Thyroid gland (tissue), 4 donors: ENCODE measurements around the gene TMIE. TPM values are rescaled to one million over a fixed set of nuclear protein-coding genes. Genes with fewer than 3 reads are reported as not detected.

Source experiments
- DNase-seq, 2 donors: peaks; one replicate each; pipeline ENCODE4 v3.0.0-alpha.2; 2019
- H3K27ac ChIP-seq, 3 donors: fragments of 200-600 bp; sonication (generic); 1 replicate in 2 of 3; 2 replicates in 1 of 3; pipeline ENCODE4 v1.5.1; 2016 to 2019; ENCODE audit warnings: mild to moderate bottlenecking in 1 of 3, moderate library complexity in 1 of 3
- H3K27me3 ChIP-seq: fragments of 200-600 bp; sonication (generic); one replicate; pipeline ENCODE4 v1.5.1; 2019
- H3K36me3 ChIP-seq, 2 donors: fragments of 200-600 bp; sonication (generic); one replicate each; pipeline ENCODE4 v1.5.1; 2016 to 2019
- H3K4me1 ChIP-seq, 2 donors: fragments of 200-600 bp; sonication (generic); one replicate each; pipeline ENCODE4 v1.5.1; 2017 to 2019
- H3K4me3 ChIP-seq, 3 donors: fragments of 200-600 bp; sonication (generic); replicated peaks in 1 of 3; 1 replicate in 2 of 3; 2 replicates in 1 of 3; pipeline ENCODE4 v1.5.1; 2016; ENCODE audit warnings: mild to moderate bottlenecking in 1 of 3
- H3K9me3 ChIP-seq: fragments of 200-600 bp; sonication (generic); one replicate; pipeline ENCODE4 v1.5.1; 2017
- CTCF ChIP-seq, 6 experiments: fragments of 200-600 bp in 3 of 6; fragments of 450-650 bp in 3 of 6; sonication (generic) in 3 of 6; IDR thresholded peaks; one replicate each; pipeline ENCODE4 v1.5.1; 2016 to 2019; ENCODE audit warnings: antibody characterized with exemption in 6 of 6, mild to moderate bottlenecking in 2 of 6, inconsistent platforms in 1 of 6, moderate library complexity in 1 of 6
- POLR2A ChIP-seq, 2 donors: fragments of 450-650 bp; IDR thresholded peaks; one replicate each; pipeline ENCODE4 v1.6.1; 2017; ENCODE audit warnings: antibody characterized with exemption in 2 of 2, mild to moderate bottlenecking in 2 of 2, moderate library complexity in 1 of 2
- WGBS, 2 donors: methylation state at CpG; one replicate each; pipeline ENCODE4 v1.1.5; 2017; 5-methylcytosine and 5-hydroxymethylcytosine counted together
- intact Hi-C: fragments of 100-400 bp; cut with DNase I; formaldehyde crosslinking; loops from one replicate; pipeline ENCODE4 v1.15.1; 2023
- total RNA-seq, 4 donors: library from RNA; depleted of rRNA; stranded (reverse); fragments of >200 nt; gene quantifications; one replicate each; pipeline ENCODE4 v1.2.3, GENCODE V29; 2016

The TMIE gene
- total RNA-seq, 4 donors from 2014 or later: 0.83 to 1.3 (median 1.1) TPM; not detected in 1

DNA sequence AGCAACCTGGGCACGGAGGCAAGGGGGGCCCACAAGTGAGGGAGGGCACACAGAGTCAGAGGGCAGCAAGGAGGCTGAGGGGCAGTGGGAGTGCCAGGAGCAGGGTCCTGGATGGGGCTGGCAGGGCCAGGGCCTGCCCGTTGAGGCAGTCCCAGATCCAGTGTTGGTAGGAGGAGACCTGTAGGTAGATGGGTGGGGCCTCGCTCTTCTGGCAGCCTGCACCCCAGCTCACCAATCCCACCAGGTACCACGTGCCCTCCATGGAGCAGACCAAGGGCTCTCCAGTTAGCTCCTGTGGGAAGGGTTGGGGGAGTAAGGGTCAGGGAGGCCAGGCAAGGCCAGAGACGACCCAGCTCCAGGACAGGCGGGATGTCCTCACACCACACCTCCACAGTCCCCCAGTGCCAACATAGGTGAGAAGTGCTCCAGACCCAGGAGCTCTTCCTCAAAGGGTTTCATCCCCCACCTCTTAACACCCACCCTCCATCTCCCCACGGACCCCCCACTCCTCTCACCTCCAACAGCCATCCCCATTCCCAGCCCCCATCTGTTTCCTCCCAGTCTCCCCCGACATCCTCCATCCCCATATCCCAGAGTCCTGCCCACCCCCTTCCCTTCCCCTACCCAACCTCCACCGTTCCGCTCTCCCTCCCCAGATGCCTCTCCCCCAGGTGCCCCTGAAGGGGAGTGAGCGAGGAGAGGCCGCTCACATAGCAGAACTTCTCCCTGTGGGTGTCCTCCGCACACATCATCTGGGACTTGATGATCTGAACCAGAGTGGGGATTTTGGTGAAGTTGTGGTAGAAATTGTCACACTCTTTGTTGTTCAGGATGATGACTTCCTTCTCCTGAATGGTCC is 11.2 kb downstream of the TMIE start:
- H3K4me1 ChIP-seq: no peaks in the 10 kb centered on the region
- H3K4me3 ChIP-seq: no peak overlapping the region
- intact Hi-C loops: no loop called here
- whole genome bisulfite sequencing, 2 donors: 87 to 89% methylated on average over 9 to 13 of the region's 13 CpGs
- H3K27me3 ChIP-seq: no peaks in the 10 kb centered on the region
- H3K36me3 ChIP-seq: no peaks in the 10 kb centered on the region
- DNase-seq: no peak
- TF ChIP-seq POLR2A (IDR thresholded peaks at IDR 0.05): no peak
- no peak for TF ChIP-seq CTCF (IDR thresholded peaks at IDR 0.05)
- H3K27ac ChIP-seq: no peak overlapping the region
- no peaks in the 10 kb centered on the region for H3K9me3 ChIP-seq

GRCh38 chr3:46713050-46713897 is 12.1 kb downstream of the TMIE start:
- Histone ChIP-seq H3K27ac (no peak overlapping the region), H3K27me3 (no peaks in the 10 kb centered on the region), H3K4me1 (no peaks in the 10 kb centered on the region), H3K4me3 (no peak overlapping the region), H3K9me3 (no peaks in the 10 kb centered on the region), H3K36me3 (no peaks in the 10 kb centered on the region)
- DNase-seq: no peak
- intact Hi-C loops: no loop called here
- 86 to 87% methylated on average over 12 of the region's 14 CpGs for WGBS, 2 donors
- no peak for TF ChIP-seq CTCF (IDR thresholded peaks at IDR 0.05)
- no peak for TF ChIP-seq POLR2A (IDR thresholded peaks at IDR 0.05)

GRCh38 chr3:46713898-46714552 is 12.8 kb downstream of the TMIE start:
- Histone ChIP-seq H3K27ac (no peak overlapping the region), H3K27me3 (no peaks in the 10 kb centered on the region), H3K36me3 (no peaks in the 10 kb centered on the region), H3K4me3 (no peak overlapping the region), H3K4me1 (no peaks in the 10 kb centered on the region), H3K9me3 (no peaks in the 10 kb centered on the region)
- WGBS, 2 donors: 80 to 88% methylated on average over 13 to 15 of the region's 22 CpGs
- peak; percentile 50 to 51 for DNase-seq
- intact Hi-C loops: no loop called here
- no peak for TF ChIP-seq CTCF (IDR thresholded peaks at IDR 0.05)
- no peak for TF ChIP-seq POLR2A (IDR thresholded peaks at IDR 0.05)

- WGBS, 2 donors: 88 to 94% methylated on average over 10 of the region's 10 CpGs
- Histone ChIP-seq H3K4me1 (no peaks in the 10 kb centered on the region), H3K4me3 (no peak overlapping the region), H3K9me3 (no peaks in the 10 kb centered on the region), H3K36me3 (no peaks in the 10 kb centered on the region), H3K27ac (no peak overlapping the region), H3K27me3 (no peaks in the 10 kb centered on the region)
- intact Hi-C loops: no loop called here
- TF ChIP-seq CTCF (IDR thresholded peaks at IDR 0.05) (no peak), POLR2A (IDR thresholded peaks at IDR 0.05) (no peak)
- DNase-seq: no peak
Measured at GRCh38 chr3:46714728-46715506, 13.7 kb downstream of the TMIE start.
